ENCODE results near the gene CHST3. TPM values are rescaled to one million over a fixed set of nuclear protein-coding genes. Genes with fewer than 3 reads are reported as not detected.

CHST3 gene
- total and polyA plus RNA-seq, 4 donors = 2.2 to 13.7 (median 8.0) TPM

DNA sequence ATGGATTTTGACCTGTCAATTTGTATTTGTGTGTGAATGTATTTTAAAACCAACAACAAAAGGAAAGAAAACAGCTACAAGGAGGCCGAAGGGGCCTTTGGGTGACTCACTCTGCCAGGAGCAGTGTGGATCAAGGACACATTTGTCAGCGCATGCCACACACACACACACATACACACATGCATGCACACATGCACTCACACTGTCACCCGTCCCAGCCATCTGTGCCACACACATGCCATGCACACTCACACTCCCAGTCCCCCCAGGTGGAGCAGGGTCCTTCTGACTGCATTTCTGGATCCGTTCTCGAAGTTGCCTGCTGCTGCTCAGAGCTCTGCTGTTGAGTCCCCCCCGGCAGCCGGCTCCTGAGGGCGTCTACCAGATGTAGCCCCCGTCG is 98.2 kb downstream of the CHST3 start:
- Histone ChIP-seq H3K4me3 (no peak overlapping the region), H3K9ac (ENCODE audit: insufficient read depth in 1 of 2, low read length in 2 of 2) (no peak overlapping the region), H3K9me3 (ENCODE audit: control insufficient read depth in 4 of 4, insufficient read depth in 3 of 4, low read length in 3 of 4) (no peaks in the 10 kb centered on the region), H3K27ac (ENCODE audit: low read depth in 1 of 2, low read length in 1 of 2) (no peak overlapping the region), H3K27me3 (ENCODE audit: control insufficient read depth in 3 of 3, insufficient read depth in 3 of 3, low read length in 2 of 3) (no peaks in the 10 kb centered on the region), H3K4me1 (ENCODE audit: control insufficient read depth in 5 of 5, insufficient read depth in 5 of 5, low read length in 5 of 5) (peaks cover 0 to 18% (median 7%) of the 10 kb centered on the region in 5 donors), H3K36me3 (ENCODE audit: control insufficient read depth in 4 of 4, insufficient read depth in 4 of 4, low read length in 4 of 4) (peaks cover 0 to 6% (median 0%) of the 10 kb centered on the region in 4 donors)
- ATAC-seq (ENCODE audit: insufficient read depth, low FRiP score) (no peak), DNase-seq (no peak)
- WGBS, 2 donors = 92 to 96% methylated on average over 10 of the region's 10 CpGs
- no peak for TF ChIP-seq CTCF (IDR thresholded peaks at IDR 0.05; ENCODE audit: control extremely low read depth, extremely low read depth)

Other genes starting within 250 kb of the CHST3 start
- gene C10orf105, start 244.6 kb upstream of the CHST3 start, total RNA-seq = under 1 TPM; 0.14 to 0.58 TPM
- gene C10orf105, start 244.6 kb upstream of the CHST3 start, polyA plus RNA-seq = under 1 TPM; 0.20 to 0.34 TPM
- 100 to 1,000 TPM in 1 of 2 donors, 10 to 100 TPM in 1; 55.2 to 114 TPM for gene VSIR, start 190.9 kb upstream of the CHST3 start, total RNA-seq
- gene VSIR, start 190.9 kb upstream of the CHST3 start, polyA plus RNA-seq = 100 to 1,000 TPM in 1 of 2 donors, 10 to 100 TPM in 1; 32.3 to 244 TPM
- gene PSAP, start 113.1 kb upstream of the CHST3 start, total RNA-seq = 1,000 to 10,000 TPM in 1 of 2 donors, 100 to 1,000 TPM in 1; 697 to 1,496 TPM
- gene PSAP, start 113.1 kb upstream of the CHST3 start, polyA plus RNA-seq = 1,000 to 10,000 TPM in 1 of 2 donors, 100 to 1,000 TPM in 1; 496 to 1,828 TPM
- 100 to 1,000 TPM in 1 of 2 donors, 10 to 100 TPM in 1; 24.1 to 103 TPM for gene SPOCK2, start 124.2 kb downstream of the CHST3 start, total RNA-seq
- gene SPOCK2, start 124.2 kb downstream of the CHST3 start, polyA plus RNA-seq = 10 to 100 TPM; 34.1 to 86.0 TPM

Measured in lung (tissue), 12 donors.